ENCODE results near the gene MIF4GD.

- no peak for TF ChIP-seq CTCF (IDR thresholded peaks at IDR 0.05; ENCODE audit: poor library complexity, severe bottlenecking)
- TF ChIP-seq POLR2AphosphoS5 (IDR thresholded peaks at IDR 0.05): no peak
- no peak for TF ChIP-seq SMC3 (conservative IDR thresholded peaks at IDR 0.05; ENCODE audit: poor library complexity)
- no peak for TF ChIP-seq TAF1 (IDR thresholded peaks at IDR 0.05; ENCODE audit: low read depth)
- no peak for TF ChIP-seq EZH2 (IDR thresholded peaks at IDR 0.05; ENCODE audit: borderline replicate concordance, insufficient read depth, low read length, poor library complexity, severe bottlenecking)
- no peak for TF ChIP-seq REST (IDR thresholded peaks at IDR 0.05; ENCODE audit: borderline replicate concordance)
- no peak for TF ChIP-seq EP300 (conservative IDR thresholded peaks at IDR 0.05; ENCODE audit: poor library complexity, severe bottlenecking)
- no peak for TF ChIP-seq MXI1 (conservative IDR thresholded peaks at IDR 0.05; ENCODE audit: poor library complexity, severe bottlenecking)
Measured at GRCh38 chr17:75218131-75218530, 52.9 kb downstream of the MIF4GD start.
